ENCODE data around the gene SLC39A11.

- TF ChIP-seq CTCF (IDR thresholded peaks at IDR 0.05) (no peak), POLR2A (IDR thresholded peaks at IDR 0.05) (no peak)
Observed at GRCh38 chr17:72687886-72688285, 404.6 kb downstream of the SLC39A11 start.

Measured in body of pancreas (tissue), 4 donors.